ENCODE results near the gene TMEM40.

DNA sequence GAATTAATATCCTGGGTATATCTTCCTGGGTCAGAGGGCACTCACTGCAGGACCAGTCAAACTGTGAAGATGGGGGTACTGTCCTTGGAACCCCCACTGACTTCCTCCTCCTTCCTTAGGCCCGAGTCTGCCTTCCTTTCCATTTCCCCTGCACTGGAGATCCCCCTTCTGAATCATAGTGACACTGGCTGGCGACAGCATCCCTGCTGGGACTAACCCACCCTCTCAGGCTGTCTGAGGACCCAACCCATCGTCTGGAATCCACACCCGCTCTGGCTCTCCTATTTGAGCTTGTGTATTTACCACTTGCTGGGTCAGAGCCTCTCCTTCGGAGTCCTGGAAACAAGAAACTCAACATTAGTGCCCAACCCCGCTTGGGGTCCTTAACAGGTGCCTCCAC lies 21.2 kb downstream of the TMEM40 start:
- TF ChIP-seq, protein P1, sequence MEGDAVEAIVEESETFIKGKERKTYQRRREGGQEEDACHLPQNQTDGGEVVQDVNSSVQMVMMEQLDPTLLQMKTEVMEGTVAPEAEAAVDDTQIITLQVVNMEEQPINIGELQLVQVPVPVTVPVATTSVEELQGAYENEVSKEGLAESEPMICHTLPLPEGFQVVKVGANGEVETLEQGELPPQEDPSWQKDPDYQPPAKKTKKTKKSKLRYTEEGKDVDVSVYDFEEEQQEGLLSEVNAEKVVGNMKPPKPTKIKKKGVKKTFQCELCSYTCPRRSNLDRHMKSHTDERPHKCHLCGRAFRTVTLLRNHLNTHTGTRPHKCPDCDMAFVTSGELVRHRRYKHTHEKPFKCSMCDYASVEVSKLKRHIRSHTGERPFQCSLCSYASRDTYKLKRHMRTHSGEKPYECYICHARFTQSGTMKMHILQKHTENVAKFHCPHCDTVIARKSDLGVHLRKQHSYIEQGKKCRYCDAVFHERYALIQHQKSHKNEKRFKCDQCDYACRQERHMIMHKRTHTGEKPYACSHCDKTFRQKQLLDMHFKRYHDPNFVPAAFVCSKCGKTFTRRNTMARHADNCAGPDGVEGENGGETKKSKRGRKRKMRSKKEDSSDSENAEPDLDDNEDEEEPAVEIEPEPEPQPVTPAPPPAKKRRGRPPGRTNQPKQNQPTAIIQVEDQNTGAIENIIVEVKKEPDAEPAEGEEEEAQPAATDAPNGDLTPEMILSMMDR (conservative IDR thresholded peaks at IDR 0.05; ENCODE audit: low read length), result no peak
- no peak for TF ChIP-seq EZH2phosphoT487 (IDR thresholded peaks at IDR 0.05; ENCODE audit: borderline replicate concordance)
